ENCODE results near the gene CAST.

GRCh38 chr5:96716007-96716406 lies 53.8 kb downstream of the CAST start:
- TF ChIP-seq POLR2A (IDR thresholded peaks at IDR 0.05; ENCODE audit: low read depth, low read length) (no peak), TAF1 (IDR thresholded peaks at IDR 0.05; ENCODE audit: low read depth, low read length) (no peak), PAX5 (IDR thresholded peaks at IDR 0.05; ENCODE audit: insufficient read depth, low read length, severe bottlenecking) (no peak), SPI1 (IDR thresholded peaks at IDR 0.05; ENCODE audit: low read depth, low read length) (no peak), POLR2AphosphoS5 (IDR thresholded peaks at IDR 0.05; ENCODE audit: low read depth, low read length) (no peak), POU2F2 (IDR thresholded peaks at IDR 0.05; ENCODE audit: low read depth, low read length) (no peak)

Measured in GM12891 (cell line).